Panc1 (cell line): ENCODE measurements around the gene FHIT. TPM values are rescaled to one million over a fixed set of nuclear protein-coding genes. Genes with fewer than 3 reads are reported as not detected.

Experiments used
- ATAC-seq: fragments of 200-7000 bp; cut with Tn5 transposase; 2 replicates; pipeline ENCODE4 v1.9.1; 2020; ENCODE audit warnings: mild to moderate bottlenecking, moderate library complexity
- BruUV-seq: library from RNA; stranded (reverse); fragments of 400-500 nt; replicated peaks from 2 replicates; lab custom pipeline; 2021; lab: Mats Ljungman, UMichigan
- CTCF ChIA-PET: fragments of 300-600 bp; sonication (Branson Sonifier 250); formaldehyde crosslinking; loops from one replicate; lab custom pipeline; 2022; ENCODE audit warnings: antibody characterized with exemption; lab: Charles Lee
- POLR2A ChIA-PET: fragments of 300-600 bp; sonication (Branson Sonifier 250); formaldehyde crosslinking; loops from one replicate; lab custom pipeline; 2022; ENCODE audit warnings: antibody characterized with exemption; lab: Charles Lee
- DNase-seq: peaks from one replicate; pipeline ENCODE4 v3.0.0-alpha.2; 2010; ENCODE audit warnings: low read depth, low spot score
- H3K27ac ChIP-seq: 2 replicates; pipeline ENCODE4 v1.5.1; 2011; ENCODE audit warnings: mild to moderate bottlenecking, low read length, inconsistent platforms
- H3K27me3 ChIP-seq: fragments of 200-500 bp; sonication (Bioruptor generic); 2 replicates; pipeline ENCODE4 v1.6.0; 2014; ENCODE audit warnings: low read length, inconsistent platforms; ENCODE audit not compliant: control insufficient read depth, insufficient read depth
- H3K36me3 ChIP-seq: fragments of 200-500 bp; sonication (Bioruptor generic); 2 replicates; pipeline ENCODE4 v1.5.1; 2014; ENCODE audit warnings: inconsistent platforms, mild to moderate bottlenecking, low read length, moderate library complexity; ENCODE audit not compliant: control insufficient read depth, insufficient read depth
- H3K4me1 ChIP-seq: 2 replicates; pipeline ENCODE4 v1.5.1; 2011; ENCODE audit warnings: inconsistent platforms, mild to moderate bottlenecking, low read length, moderate library complexity; ENCODE audit not compliant: control insufficient read depth, insufficient read depth
- H3K4me3 ChIP-seq, 2 experiments: 2 replicates each; pipeline ENCODE4 v1.5.1; 2011 to 2012; ENCODE audit warnings: low read depth in 2 of 2, low read length in 2 of 2, mild to moderate bottlenecking in 2 of 2, inconsistent platforms in 1 of 2, moderate library complexity in 1 of 2
- H3K9me3 ChIP-seq: fragments of 200-500 bp; sonication (Bioruptor generic); 2 replicates; pipeline ENCODE4 v1.5.1; 2014; ENCODE audit warnings: low read depth, mild to moderate bottlenecking, inconsistent platforms, low read length, moderate library complexity; ENCODE audit not compliant: control insufficient read depth, insufficient read depth
- POLR2AphosphoS5 ChIP-seq: IDR thresholded peaks from 2 replicates; pipeline ENCODE4 v1.6.1; 2012; ENCODE audit warnings: mild to moderate bottlenecking, low read depth, low read length, moderate library complexity
- SIN3A ChIP-seq: IDR thresholded peaks from 2 replicates; pipeline ENCODE4 v1.6.1; 2012; ENCODE audit warnings: low read depth, mild to moderate bottlenecking, low read length, moderate library complexity, borderline replicate concordance; ENCODE audit not compliant: insufficient read depth
- TCF7L2 ChIP-seq: IDR thresholded peaks from 2 replicates; pipeline ENCODE4 v1.6.1; 2011; ENCODE audit warnings: mild to moderate bottlenecking, low read depth, low read length, inconsistent platforms
- in situ Hi-C: cut with HindIII; loops from 2 replicates; pipeline ENCODE4 v1.10.0; 2016; ENCODE audit warnings: low sequenced_read_pairs, low pct_unique_long_range_greater_than_20kb
- intact Hi-C: fragments of 100-400 bp; cut with micrococcal nuclease; formaldehyde crosslinking; loops from one replicate; pipeline ENCODE4 v1.10.0; 2022; ENCODE audit not compliant: unreplicated experiment
- total RNA-seq: library from RNA; stranded (reverse); gene quantifications from one replicate; pipeline ENCODE4 v1.2.1, GENCODE V29; 2021; ENCODE audit not compliant: unreplicated experiment
- TF ChIP-seq, protein P1 (sequence below), 2 experiments: IDR thresholded peaks; 2 replicates each; pipeline ENCODE4 v1.6.1; 2011 to 2012; ENCODE audit warnings: low read depth in 2 of 2, control low read depth in 1 of 2, low read length in 1 of 2, mild to moderate bottlenecking in 1 of 2, moderate library complexity in 1 of 2; ENCODE audit not compliant: insufficient read depth in 1 of 2
- TF ChIP-seq, protein P2 (sequence below): fragments of 450-650 bp; IDR thresholded peaks from 2 replicates; pipeline ENCODE4 v1.5.1; 2017; ENCODE audit warnings: mild to moderate bottlenecking

FHIT gene
- total RNA-seq, 1 experiment from 2014 or later = 2.2 TPM

GRCh38 chr3:60708191-60708975, 542.9 kb downstream of the FHIT start:
- H3K27ac ChIP-seq = no peak overlapping the region
- no peaks in the 10 kb centered on the region for H3K4me1 ChIP-seq
- no peaks in the 10 kb centered on the region for H3K27me3 ChIP-seq
- no peaks in the 10 kb centered on the region for H3K9me3 ChIP-seq
- no peaks in the 10 kb centered on the region for H3K36me3 ChIP-seq
- in situ Hi-C loops (no loop called here), intact Hi-C loops (no loop called here)
- no peak overlapping the region for H3K4me3 ChIP-seq
- no peak for ATAC-seq
- DNase-seq = no peak
- no TSS peak for BruUV-seq
- CTCF ChIA-PET = no interaction called here
- POLR2A ChIA-PET = no interaction called here
- TF ChIP-seq POLR2AphosphoS5 (no peak), SIN3A (no peak), TCF7L2 (no peak)
- TF ChIP-seq, protein P1, sequence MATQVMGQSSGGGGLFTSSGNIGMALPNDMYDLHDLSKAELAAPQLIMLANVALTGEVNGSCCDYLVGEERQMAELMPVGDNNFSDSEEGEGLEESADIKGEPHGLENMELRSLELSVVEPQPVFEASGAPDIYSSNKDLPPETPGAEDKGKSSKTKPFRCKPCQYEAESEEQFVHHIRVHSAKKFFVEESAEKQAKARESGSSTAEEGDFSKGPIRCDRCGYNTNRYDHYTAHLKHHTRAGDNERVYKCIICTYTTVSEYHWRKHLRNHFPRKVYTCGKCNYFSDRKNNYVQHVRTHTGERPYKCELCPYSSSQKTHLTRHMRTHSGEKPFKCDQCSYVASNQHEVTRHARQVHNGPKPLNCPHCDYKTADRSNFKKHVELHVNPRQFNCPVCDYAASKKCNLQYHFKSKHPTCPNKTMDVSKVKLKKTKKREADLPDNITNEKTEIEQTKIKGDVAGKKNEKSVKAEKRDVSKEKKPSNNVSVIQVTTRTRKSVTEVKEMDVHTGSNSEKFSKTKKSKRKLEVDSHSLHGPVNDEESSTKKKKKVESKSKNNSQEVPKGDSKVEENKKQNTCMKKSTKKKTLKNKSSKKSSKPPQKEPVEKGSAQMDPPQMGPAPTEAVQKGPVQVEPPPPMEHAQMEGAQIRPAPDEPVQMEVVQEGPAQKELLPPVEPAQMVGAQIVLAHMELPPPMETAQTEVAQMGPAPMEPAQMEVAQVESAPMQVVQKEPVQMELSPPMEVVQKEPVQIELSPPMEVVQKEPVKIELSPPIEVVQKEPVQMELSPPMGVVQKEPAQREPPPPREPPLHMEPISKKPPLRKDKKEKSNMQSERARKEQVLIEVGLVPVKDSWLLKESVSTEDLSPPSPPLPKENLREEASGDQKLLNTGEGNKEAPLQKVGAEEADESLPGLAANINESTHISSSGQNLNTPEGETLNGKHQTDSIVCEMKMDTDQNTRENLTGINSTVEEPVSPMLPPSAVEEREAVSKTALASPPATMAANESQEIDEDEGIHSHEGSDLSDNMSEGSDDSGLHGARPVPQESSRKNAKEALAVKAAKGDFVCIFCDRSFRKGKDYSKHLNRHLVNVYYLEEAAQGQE (IDR thresholded peaks at IDR 0.05; ENCODE audit: insufficient read depth in 1 of 2, low read depth in 2 of 2, low read length in 1 of 2) = no peak
- TF ChIP-seq, protein P2, sequence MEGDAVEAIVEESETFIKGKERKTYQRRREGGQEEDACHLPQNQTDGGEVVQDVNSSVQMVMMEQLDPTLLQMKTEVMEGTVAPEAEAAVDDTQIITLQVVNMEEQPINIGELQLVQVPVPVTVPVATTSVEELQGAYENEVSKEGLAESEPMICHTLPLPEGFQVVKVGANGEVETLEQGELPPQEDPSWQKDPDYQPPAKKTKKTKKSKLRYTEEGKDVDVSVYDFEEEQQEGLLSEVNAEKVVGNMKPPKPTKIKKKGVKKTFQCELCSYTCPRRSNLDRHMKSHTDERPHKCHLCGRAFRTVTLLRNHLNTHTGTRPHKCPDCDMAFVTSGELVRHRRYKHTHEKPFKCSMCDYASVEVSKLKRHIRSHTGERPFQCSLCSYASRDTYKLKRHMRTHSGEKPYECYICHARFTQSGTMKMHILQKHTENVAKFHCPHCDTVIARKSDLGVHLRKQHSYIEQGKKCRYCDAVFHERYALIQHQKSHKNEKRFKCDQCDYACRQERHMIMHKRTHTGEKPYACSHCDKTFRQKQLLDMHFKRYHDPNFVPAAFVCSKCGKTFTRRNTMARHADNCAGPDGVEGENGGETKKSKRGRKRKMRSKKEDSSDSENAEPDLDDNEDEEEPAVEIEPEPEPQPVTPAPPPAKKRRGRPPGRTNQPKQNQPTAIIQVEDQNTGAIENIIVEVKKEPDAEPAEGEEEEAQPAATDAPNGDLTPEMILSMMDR = no peak

DNA sequence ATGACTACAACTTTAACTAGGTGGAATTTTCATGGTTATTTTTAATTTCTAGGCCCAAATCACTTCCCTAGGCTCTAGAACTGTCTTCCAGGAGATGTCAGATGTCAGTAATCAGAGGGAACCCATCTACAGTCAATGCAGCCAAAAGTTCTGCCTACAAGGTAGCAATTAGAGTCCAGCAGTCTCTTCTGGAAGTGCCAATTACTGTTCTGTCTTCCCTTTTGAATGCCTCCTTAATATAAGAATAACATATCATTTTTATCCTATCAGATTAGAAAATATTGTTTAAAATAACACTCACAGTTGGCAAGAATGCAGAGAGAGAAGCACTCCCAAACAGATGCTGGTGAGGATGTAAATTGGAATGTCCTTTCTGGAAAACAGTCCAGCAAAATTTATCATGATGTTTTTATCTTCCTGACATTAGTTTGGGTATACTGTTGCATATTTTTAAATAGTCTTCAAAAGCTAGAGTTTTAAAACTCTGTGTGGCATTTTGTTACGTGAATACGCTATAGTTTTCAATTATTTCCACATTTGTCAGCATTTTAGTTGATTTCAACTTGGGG, 543.7 kb downstream of the FHIT start:
- no peak overlapping the region for H3K4me3 ChIP-seq
- H3K36me3 ChIP-seq = no peaks in the 10 kb centered on the region
- no TSS peak for BruUV-seq
- no peaks in the 10 kb centered on the region for H3K27me3 ChIP-seq
- intact Hi-C loops (no loop called here), in situ Hi-C loops (no loop called here)
- no peak overlapping the region for H3K27ac ChIP-seq
- no peaks in the 10 kb centered on the region for H3K4me1 ChIP-seq
- ChIA-PET POLR2A (no interaction called here), CTCF (no interaction called here)
- no peak for TF ChIP-seq TCF7L2
- TF ChIP-seq, protein P1 (IDR thresholded peaks at IDR 0.05; ENCODE audit: insufficient read depth in 1 of 2, low read depth in 2 of 2, low read length in 1 of 2) = no peak
- TF ChIP-seq, protein P2 = no peak
- TF ChIP-seq SIN3A = no peak
- TF ChIP-seq POLR2AphosphoS5 = no peak
- ATAC-seq (no peak), DNase-seq (no peak)
- H3K9me3 ChIP-seq = no peaks in the 10 kb centered on the region
